Measurements from ENCODE around the gene CDH23. TPM values are rescaled to one million over a fixed set of nuclear protein-coding genes. Genes with fewer than 3 reads are reported as not detected.
"Not testable (repeated sequence)": the region's sequence is repeated elsewhere in the genome, so short reads cannot be mapped to it uniquely, and the experiment has no call there.

The CDH23 gene
- total RNA-seq, 4 donors from 2014 or later, result 7.1 to 56.2 (median 25.4) TPM

- Histone ChIP-seq H3K4me3 (peak within 1 kb of the TSS; percentile 65 to 88), H3K27me3 (no peaks in the 10 kb centered on the region), H3K27ac (peak within 1 kb of the TSS; percentile 92 to 100), H3K9me3 (no peaks in the 10 kb centered on the region), H3K36me3 (no peaks in the 10 kb centered on the region), H3K4me1 (peaks cover 0 to 5% of the 10 kb centered on the region in 2 donors)
- peak; percentile 97 to 99 for TF ChIP-seq POLR2A (IDR thresholded peaks at IDR 0.05)
- TF ChIP-seq CTCF (IDR thresholded peaks at IDR 0.05), result peak in 2 of 4 experiments; percentile 6 to 15
- DNase-seq, result peak; percentile 99
- intact Hi-C loops (cut with DNase I; ENCODE audit: low total_unique reads), result no loop called here
Measured at GRCh38 chr10:71850743-71851464, 454.2 kb downstream of the CDH23 start, which contains the start of gene PSAP. Gene PSAP (minus strand): TSS chr10:71851251. CDS start chr10:71851221, 30 bp downstream.

GRCh38 chr10:71851465-71852095 lies 454.9 kb downstream of the CDH23 start:
- DNase-seq; H3K27me3 ChIP-seq; H3K36me3 ChIP-seq; H3K9me3 ChIP-seq; intact Hi-C loops (cut with DNase I; ENCODE audit: low total_unique reads); H3K4me1 ChIP-seq: not testable (repeated sequence)
- Histone ChIP-seq H3K4me3 (peak overlapping the region; percentile 65 to 88), H3K27ac (peak overlapping the region; percentile 92 to 100)

GRCh38 chr10:71852355-71852937 lies 455.7 kb downstream of the CDH23 start:
- Histone ChIP-seq H3K4me3 (no peak overlapping the region), H3K27ac (no peak overlapping the region), H3K27me3 (no peaks in the 10 kb centered on the region), H3K4me1 (peaks cover 0 to 5% of the 10 kb centered on the region in 2 donors), H3K9me3 (no peaks in the 10 kb centered on the region), H3K36me3 (no peaks in the 10 kb centered on the region)
- intact Hi-C loops (cut with DNase I; ENCODE audit: low total_unique reads), result no loop called here
- DNase-seq, result no peak
- TF ChIP-seq POLR2A (IDR thresholded peaks at IDR 0.05) (no peak), CTCF (IDR thresholded peaks at IDR 0.05) (no peak)

GRCh38 chr10:71854031-71854430 lies 457.3 kb downstream of the CDH23 start:
- intact Hi-C loops (cut with DNase I; ENCODE audit: low total_unique reads), result no loop called here
- H3K36me3 ChIP-seq, result no peaks in the 10 kb centered on the region
- no peaks in the 10 kb centered on the region for H3K9me3 ChIP-seq
- peaks cover 0 to 5% of the 10 kb centered on the region in 2 donors for H3K4me1 ChIP-seq
- no peak overlapping the region for H3K4me3 ChIP-seq
- no peaks in the 10 kb centered on the region for H3K27me3 ChIP-seq
- H3K27ac ChIP-seq, result no peak overlapping the region
- no peak for TF ChIP-seq CTCF (IDR thresholded peaks at IDR 0.05)
- no peak for TF ChIP-seq POLR2A (IDR thresholded peaks at IDR 0.05)
- DNase-seq, result no peak

- DNase-seq, result no peak
- Histone ChIP-seq H3K4me1 (peaks cover 0 to 10% of the 10 kb centered on the region in 2 donors), H3K4me3 (no peak overlapping the region), H3K27me3 (no peaks in the 10 kb centered on the region), H3K9me3 (no peaks in the 10 kb centered on the region), H3K27ac (no peak overlapping the region), H3K36me3 (no peaks in the 10 kb centered on the region)
- no peak for TF ChIP-seq POLR2A (IDR thresholded peaks at IDR 0.05)
- no peak for TF ChIP-seq CTCF (IDR thresholded peaks at IDR 0.05)
- intact Hi-C loops (cut with DNase I; ENCODE audit: low total_unique reads), result no loop called here
Measured at GRCh38 chr10:71856619-71857018, 459.9 kb downstream of the CDH23 start.

Data from uterus (tissue), 4 donors.